Osteocyte (in vitro differentiated cells): ENCODE measurements around the gene PGS1. TPM values are rescaled to one million over a fixed set of nuclear protein-coding genes. Genes with fewer than 3 reads are reported as not detected.

ENCODE experiments used
- DNase-seq: peaks from one replicate; pipeline ENCODE4 v3.0.0; 2021; ENCODE audit warnings: mixed read lengths; ENCODE audit not compliant: unreplicated experiment; ENCODE audit errors: extremely low spot score
- H3K27ac Mint-ChIP-seq: one replicate; pipeline ENCODE4 v1.8.0; 2021; ENCODE audit warnings: mild to moderate bottlenecking, mixed read lengths; ENCODE audit not compliant: unreplicated experiment
- H3K27me3 Mint-ChIP-seq: one replicate; pipeline ENCODE4 v1.8.0; 2021; ENCODE audit warnings: mixed read lengths; ENCODE audit not compliant: unreplicated experiment
- H3K36me3 Mint-ChIP-seq: one replicate; pipeline ENCODE4 v1.8.0; 2021; ENCODE audit warnings: mixed read lengths; ENCODE audit not compliant: unreplicated experiment
- H3K4me1 Mint-ChIP-seq: one replicate; pipeline ENCODE4 v1.8.0; 2021; ENCODE audit warnings: mixed read lengths; ENCODE audit not compliant: unreplicated experiment
- H3K4me3 Mint-ChIP-seq: one replicate; pipeline ENCODE4 v1.8.0; 2021; ENCODE audit warnings: mild to moderate bottlenecking, moderate library complexity, mixed read lengths; ENCODE audit not compliant: unreplicated experiment
- H3K9me3 Mint-ChIP-seq: one replicate; pipeline ENCODE4 v1.8.0; 2021; ENCODE audit warnings: mixed read lengths; ENCODE audit not compliant: unreplicated experiment
- total RNA-seq: library from RNA; stranded (reverse); gene quantifications from 2 replicates; pipeline ENCODE4 v1.2.1, GENCODE V29; 2021
- TF ChIP-seq, protein P1 (sequence below): fragments of 200-600 bp; sonication (generic); IDR thresholded peaks from 2 replicates; pipeline ENCODE4 v1.5.0; 2021; ENCODE audit warnings: antibody characterized with exemption, mild to moderate bottlenecking, moderate library complexity

Gene PGS1
- total RNA-seq, 1 donor from 2014 or later = 53.0 TPM

DNA sequence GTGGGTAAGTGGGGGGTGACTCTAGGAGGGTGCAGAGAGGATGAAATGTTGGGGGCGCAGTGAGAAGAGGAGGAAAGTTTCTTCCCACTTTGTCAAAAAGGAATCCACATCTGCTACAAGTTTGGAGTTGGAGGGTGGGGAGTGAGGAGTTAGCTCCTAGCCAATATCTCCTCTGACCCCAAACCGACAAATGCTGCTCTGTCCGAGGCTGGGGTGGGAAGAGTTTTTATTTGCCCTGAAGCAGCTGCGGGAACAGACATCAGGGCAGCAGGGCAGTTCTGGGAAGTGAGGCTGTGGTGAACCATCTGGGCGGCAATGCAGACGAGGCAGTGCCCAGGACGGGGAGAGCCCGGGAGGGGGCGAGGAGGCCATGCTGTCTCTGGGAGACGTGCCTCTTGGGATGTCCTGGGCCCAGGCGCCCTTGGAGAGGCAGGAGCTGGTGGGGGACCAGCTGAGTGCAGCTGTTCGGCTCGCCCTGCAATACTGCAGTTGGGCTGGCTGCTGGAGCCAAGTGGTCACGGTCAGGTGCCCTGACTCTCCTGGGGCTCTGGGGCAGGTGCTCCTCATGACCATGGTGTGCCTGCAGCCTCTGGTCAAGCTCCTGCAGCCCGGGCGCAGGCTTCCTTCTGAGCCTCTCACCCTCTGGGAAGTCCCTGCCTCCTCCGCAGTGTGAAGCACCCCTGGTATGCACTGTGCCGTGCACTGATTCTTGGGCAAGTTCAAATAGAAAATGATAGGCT lies 12.2 kb upstream of the PGS1 start:
- TF ChIP-seq, protein P1, sequence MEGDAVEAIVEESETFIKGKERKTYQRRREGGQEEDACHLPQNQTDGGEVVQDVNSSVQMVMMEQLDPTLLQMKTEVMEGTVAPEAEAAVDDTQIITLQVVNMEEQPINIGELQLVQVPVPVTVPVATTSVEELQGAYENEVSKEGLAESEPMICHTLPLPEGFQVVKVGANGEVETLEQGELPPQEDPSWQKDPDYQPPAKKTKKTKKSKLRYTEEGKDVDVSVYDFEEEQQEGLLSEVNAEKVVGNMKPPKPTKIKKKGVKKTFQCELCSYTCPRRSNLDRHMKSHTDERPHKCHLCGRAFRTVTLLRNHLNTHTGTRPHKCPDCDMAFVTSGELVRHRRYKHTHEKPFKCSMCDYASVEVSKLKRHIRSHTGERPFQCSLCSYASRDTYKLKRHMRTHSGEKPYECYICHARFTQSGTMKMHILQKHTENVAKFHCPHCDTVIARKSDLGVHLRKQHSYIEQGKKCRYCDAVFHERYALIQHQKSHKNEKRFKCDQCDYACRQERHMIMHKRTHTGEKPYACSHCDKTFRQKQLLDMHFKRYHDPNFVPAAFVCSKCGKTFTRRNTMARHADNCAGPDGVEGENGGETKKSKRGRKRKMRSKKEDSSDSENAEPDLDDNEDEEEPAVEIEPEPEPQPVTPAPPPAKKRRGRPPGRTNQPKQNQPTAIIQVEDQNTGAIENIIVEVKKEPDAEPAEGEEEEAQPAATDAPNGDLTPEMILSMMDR = no peak
- no peaks in the 10 kb centered on the region for H3K27me3 Mint-ChIP-seq
- no peaks in the 10 kb centered on the region for H3K36me3 Mint-ChIP-seq
- H3K4me1 Mint-ChIP-seq = peaks cover 57% of the 10 kb centered on the region
- peak overlapping the region; percentile 58 for H3K4me3 Mint-ChIP-seq
- DNase-seq = peak; percentile 94
- H3K27ac Mint-ChIP-seq = peak overlapping the region; percentile 98
- no peaks in the 10 kb centered on the region for H3K9me3 Mint-ChIP-seq

DNA sequence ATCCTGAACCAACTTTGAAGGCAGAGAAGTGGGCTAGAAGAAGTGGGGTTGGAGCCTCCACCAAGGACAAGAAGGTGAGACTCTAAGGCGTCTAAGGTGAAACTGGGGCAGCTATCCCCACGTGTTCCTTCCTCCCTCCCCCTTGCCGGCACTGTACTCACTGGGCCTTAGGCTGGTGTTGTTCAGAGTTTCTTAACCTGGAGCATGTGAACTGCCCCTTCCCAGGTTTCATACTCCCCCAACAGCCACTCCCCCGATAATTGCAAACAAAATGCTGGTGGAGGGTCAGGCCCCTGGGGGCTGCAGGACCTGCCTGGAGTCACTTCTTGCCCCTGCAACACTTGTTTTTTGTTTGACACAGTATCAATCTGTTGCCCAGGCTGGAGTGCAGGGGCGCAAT lies 11.3 kb upstream of the PGS1 start:
- H3K9me3 Mint-ChIP-seq = no peaks in the 10 kb centered on the region
- no peak for DNase-seq
- peak overlapping the region; percentile 98 for H3K27ac Mint-ChIP-seq
- H3K4me1 Mint-ChIP-seq = peaks cover 55% of the 10 kb centered on the region
- no peaks in the 10 kb centered on the region for H3K36me3 Mint-ChIP-seq
- no peaks in the 10 kb centered on the region for H3K27me3 Mint-ChIP-seq
- TF ChIP-seq, protein P1 = no peak
- H3K4me3 Mint-ChIP-seq = no peak overlapping the region

DNA sequence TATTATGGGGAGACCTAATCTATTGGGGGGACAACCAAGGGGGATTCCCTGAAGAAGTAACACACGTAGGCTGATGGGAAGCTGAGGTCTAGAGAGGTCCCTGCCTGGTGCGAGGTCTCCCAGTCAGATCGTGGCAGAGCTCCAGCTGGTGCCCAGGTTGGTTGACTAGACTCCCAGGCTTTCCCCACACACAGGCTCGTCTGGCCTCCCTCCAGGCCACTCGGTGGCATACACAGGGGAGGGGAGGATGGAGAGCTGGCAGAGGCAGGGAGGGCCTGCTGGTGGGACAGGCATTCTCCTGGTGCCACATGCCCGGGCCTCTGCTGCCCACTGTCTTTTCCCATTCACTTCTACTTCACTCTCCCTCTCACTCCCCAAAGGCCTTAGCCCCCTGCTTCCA lies 10.1 kb upstream of the PGS1 start:
- TF ChIP-seq, protein P1 = no peak
- no peaks in the 10 kb centered on the region for H3K9me3 Mint-ChIP-seq
- H3K36me3 Mint-ChIP-seq = no peaks in the 10 kb centered on the region
- no peak for DNase-seq
- H3K4me3 Mint-ChIP-seq = no peak overlapping the region
- H3K4me1 Mint-ChIP-seq = peaks cover 60% of the 10 kb centered on the region
- peak overlapping the region; percentile 31 for H3K27ac Mint-ChIP-seq
- H3K27me3 Mint-ChIP-seq = no peaks in the 10 kb centered on the region

GRCh38 chr17:78368854-78369495 lies 9.5 kb upstream of the PGS1 start:
- Mint-ChIP-seq H3K4me3 (no peak overlapping the region), H3K9me3 (no peaks in the 10 kb centered on the region), H3K36me3 (no peaks in the 10 kb centered on the region), H3K4me1 (peaks cover 57% of the 10 kb centered on the region), H3K27me3 (no peaks in the 10 kb centered on the region), H3K27ac (no peak overlapping the region)
- TF ChIP-seq, protein P1 = no peak
- DNase-seq = no peak

- TF ChIP-seq, protein P1 = no peak
- Mint-ChIP-seq H3K27ac (no peak overlapping the region), H3K36me3 (no peaks in the 10 kb centered on the region), H3K4me3 (no peak overlapping the region), H3K9me3 (no peaks in the 10 kb centered on the region), H3K4me1 (peaks cover 57% of the 10 kb centered on the region), H3K27me3 (no peaks in the 10 kb centered on the region)
- DNase-seq = no peak
These were observed 8.6 kb upstream of the PGS1 start for GRCh38 chr17:78369791-78370381.
